Astrocyte of the spinal cord (primary cell): Measurements from ENCODE around the gene BCL7B.
A peak's percentile ranks its signal among the peaks of the same experiment; 100 is the strongest.

ENCODE experiments used
- DNase-seq: peaks from one replicate; pipeline ENCODE4 v3.0.0; 2011; ENCODE audit warnings: low read depth, low spot score
- H3K4me3 ChIP-seq: 2 replicates; pipeline ENCODE4 v1.5.1; 2011; ENCODE audit warnings: low read depth, mild to moderate bottlenecking, low read length, moderate library complexity
- CTCF ChIP-seq: IDR thresholded peaks from 2 replicates; pipeline ENCODE4 v1.5.1; 2012; ENCODE audit warnings: low read depth, mild to moderate bottlenecking, low read length, inconsistent platforms
- in situ Hi-C: cut with HindIII; loops from 2 replicates; pipeline ENCODE4 v1.10.0; 2017; ENCODE audit warnings: low sequenced_read_pairs

The BCL7B gene

DNA sequence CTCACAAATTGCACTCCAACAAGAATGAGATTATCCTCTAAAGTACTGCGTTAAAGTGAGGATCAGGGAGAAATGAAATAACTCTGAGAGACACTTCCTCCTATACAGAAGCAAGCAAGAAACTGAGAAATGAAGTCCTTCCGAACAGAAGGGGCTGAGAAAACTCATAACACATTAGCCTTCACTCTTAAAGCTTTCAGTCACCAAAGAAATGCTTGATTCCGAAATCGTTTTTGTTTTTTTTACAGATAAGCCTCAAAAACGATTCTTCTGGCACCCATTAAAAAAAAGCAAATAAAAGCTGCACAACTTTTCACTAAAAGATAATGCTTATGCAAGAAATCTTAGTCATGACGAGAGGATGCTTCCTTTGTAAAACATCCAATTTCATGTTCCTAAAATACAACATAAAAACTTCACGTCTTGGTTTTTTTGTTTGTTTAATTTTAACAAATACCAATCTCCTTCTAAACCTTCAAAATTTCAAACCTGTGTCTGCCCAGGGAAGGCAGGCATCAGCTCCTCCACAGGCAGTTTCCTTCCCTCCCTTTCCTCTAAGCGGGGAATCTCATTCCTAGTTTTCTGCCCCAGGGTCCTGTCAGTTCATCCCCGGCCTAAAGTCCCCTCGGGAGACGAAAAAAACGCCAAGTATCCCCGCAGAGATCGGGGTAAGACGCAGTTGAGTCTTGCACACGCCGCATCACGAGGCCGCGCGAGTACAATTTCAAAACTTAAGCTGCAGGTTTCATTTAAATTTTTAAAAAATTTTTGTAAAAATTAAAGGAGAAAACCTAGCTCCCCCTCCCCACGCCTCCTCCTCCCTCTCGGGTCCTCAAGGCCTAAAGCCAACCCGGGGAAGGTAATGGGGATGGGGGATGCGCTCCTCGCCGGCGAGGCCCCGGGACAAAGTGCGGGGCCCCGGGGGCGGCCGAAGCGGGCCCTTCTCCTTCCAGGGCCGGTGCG, 36.5 kb downstream of the BCL7B start:
- peak overlapping the region; percentile 78 for H3K4me3 ChIP-seq
- in situ Hi-C loops: no loop called here
- peak; percentile 22 for DNase-seq
- no peak for TF ChIP-seq CTCF

DNA sequence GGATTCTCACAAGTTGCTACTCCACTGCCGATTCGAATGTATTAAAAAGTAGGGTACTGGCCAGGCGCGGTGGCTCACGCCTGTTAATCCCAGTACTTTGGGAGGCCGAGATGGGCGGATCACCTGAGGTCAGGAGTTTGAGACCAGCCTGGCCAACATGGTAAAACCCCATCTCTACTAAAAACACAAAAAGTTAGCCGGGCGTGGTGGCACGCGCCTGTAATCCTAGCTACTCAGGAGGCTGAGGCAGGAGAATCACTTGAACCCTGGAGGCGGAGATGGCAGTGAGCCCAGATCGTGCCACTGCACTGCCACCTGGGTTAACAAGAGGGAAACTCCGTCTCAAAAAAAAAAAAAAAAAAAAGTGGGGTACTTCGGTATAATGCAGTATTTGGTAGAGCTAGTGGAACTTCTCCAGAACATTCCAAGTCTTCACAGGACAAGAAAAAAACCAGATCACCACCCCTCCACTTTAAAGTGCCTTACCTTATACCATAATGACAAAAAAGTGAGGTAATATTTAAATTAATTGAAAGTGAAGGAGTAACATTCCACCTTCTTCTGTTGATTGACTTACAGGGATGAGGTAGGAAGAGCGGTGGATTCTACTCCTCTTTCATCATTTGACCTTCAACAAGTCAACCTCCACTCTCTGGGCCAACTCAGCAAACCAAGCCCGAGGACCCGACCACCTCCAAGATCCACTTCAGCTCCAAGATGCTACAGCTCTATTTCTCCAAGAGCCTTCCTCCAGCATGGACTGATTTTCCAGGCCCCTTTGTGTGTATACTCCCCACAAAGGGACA, 37.4 kb downstream of the BCL7B start:
- in situ Hi-C loops: no loop called here
- TF ChIP-seq CTCF: no peak
- peak overlapping the region; percentile 78 for H3K4me3 ChIP-seq
- peak; percentile 17 for DNase-seq

DNA sequence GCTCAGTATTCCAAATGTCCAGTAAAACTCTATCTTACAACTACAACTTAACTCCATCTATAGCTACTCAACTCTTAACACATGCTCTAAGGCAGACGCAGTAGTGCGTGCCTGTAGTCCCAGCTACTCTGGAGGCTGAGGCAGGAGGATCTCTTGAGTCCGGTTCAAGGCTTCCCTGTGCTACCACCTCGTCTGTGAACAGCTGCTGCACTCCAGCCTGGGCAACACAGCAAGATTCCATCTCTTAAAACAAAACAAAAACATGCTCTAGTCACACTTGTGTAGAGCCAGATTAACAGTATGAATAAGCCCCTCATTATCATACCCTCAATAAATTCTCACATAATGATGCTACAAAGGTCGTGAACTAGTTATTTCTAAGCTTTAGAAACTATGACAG, 39.0 kb downstream of the BCL7B start:
- no peak for DNase-seq
- no peak overlapping the region for H3K4me3 ChIP-seq
- no peak for TF ChIP-seq CTCF
- in situ Hi-C loops: no loop called here

DNA sequence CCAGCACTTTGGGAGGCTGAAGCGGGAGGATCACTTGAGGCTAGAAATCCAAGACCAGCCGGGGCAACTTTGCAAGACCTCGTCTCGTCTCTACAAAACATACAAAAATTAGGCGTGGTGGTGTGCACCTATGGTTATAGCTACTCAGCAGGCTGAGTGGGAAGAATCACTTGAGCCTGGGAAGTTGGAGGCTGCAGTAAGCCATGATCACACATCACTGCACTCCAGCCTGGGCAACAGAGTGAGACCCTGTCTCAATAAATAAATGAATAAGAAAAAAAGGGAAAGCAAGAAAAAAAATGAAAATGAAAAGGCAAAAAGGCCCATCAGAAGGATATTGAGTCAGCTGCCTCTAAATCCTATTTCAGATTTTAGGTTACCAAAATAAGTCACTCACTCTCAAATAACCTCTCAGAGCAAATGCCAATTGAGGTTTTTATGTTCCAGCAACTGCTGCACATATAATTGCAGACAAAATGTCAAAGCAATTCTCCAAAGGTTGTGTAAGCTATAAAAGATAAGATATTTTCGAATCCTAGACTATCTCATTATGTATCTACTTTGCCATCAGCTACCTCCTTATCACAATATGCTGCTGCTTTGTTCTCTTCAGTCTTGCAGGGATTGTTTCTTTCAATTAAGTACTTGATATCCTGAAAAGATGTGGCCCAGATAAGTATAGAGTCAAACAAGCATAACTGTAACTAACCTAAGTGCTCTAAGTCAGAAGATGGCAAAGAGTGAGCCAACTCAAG, 40.1 kb downstream of the BCL7B start:
- H3K4me3 ChIP-seq: no peak overlapping the region
- DNase-seq: no peak
- TF ChIP-seq CTCF: no peak
- in situ Hi-C loops: no loop called here

- TF ChIP-seq CTCF: no peak
- DNase-seq: no peak
- H3K4me3 ChIP-seq: no peak overlapping the region
- in situ Hi-C loops: no loop called here
Measured at GRCh38 chr7:73515178-73515577, 42.3 kb downstream of the BCL7B start.
